WERI-Rb-1 (cell line): ENCODE results near the gene AKAP13.

Experiments used
- DNase-seq: peaks from one replicate; pipeline ENCODE4 v3.0.0-alpha.2; 2020
- H3K27ac ChIP-seq: fragments of 250-450 bp; sonication (Bioruptor Pico); 2 replicates; pipeline ENCODE4 v1.5.1; 2020; ENCODE audit warnings: mild to moderate bottlenecking, moderate library complexity
- H3K27me3 ChIP-seq: fragments of 250-450 bp; sonication (Bioruptor Pico); 2 replicates; pipeline ENCODE4 v1.5.1; 2021; ENCODE audit warnings: mild to moderate bottlenecking, low read depth, moderate library complexity; ENCODE audit not compliant: insufficient read depth, severe bottlenecking
- H3K36me3 ChIP-seq: fragments of 250-450 bp; sonication (Bioruptor Pico); 2 replicates; pipeline ENCODE4 v1.5.1; 2020; ENCODE audit warnings: mild to moderate bottlenecking, moderate library complexity
- H3K4me3 ChIP-seq: 2 replicates; pipeline ENCODE4 v1.5.1; 2011; ENCODE audit warnings: low read depth, mild to moderate bottlenecking, control low read depth, low read length
- H3K9me3 ChIP-seq: fragments of 250-450 bp; sonication (Bioruptor Pico); 2 replicates; pipeline ENCODE4 v1.5.1; 2021; ENCODE audit warnings: mild to moderate bottlenecking, moderate library complexity; ENCODE audit not compliant: severe bottlenecking
- TF ChIP-seq, protein P1 (sequence below): IDR thresholded peaks from 2 replicates; pipeline ENCODE4 v1.5.1; 2011; ENCODE audit warnings: low read depth, mild to moderate bottlenecking, control low read depth, inconsistent platforms, low read length

AKAP13 gene

GRCh38 chr15:85536341-85536740, 155.9 kb downstream of the AKAP13 start:
- no peaks in the 10 kb centered on the region for H3K27me3 ChIP-seq
- TF ChIP-seq, protein P1, sequence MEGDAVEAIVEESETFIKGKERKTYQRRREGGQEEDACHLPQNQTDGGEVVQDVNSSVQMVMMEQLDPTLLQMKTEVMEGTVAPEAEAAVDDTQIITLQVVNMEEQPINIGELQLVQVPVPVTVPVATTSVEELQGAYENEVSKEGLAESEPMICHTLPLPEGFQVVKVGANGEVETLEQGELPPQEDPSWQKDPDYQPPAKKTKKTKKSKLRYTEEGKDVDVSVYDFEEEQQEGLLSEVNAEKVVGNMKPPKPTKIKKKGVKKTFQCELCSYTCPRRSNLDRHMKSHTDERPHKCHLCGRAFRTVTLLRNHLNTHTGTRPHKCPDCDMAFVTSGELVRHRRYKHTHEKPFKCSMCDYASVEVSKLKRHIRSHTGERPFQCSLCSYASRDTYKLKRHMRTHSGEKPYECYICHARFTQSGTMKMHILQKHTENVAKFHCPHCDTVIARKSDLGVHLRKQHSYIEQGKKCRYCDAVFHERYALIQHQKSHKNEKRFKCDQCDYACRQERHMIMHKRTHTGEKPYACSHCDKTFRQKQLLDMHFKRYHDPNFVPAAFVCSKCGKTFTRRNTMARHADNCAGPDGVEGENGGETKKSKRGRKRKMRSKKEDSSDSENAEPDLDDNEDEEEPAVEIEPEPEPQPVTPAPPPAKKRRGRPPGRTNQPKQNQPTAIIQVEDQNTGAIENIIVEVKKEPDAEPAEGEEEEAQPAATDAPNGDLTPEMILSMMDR = no peak
- no peaks in the 10 kb centered on the region for H3K9me3 ChIP-seq
- H3K4me3 ChIP-seq = no peak overlapping the region
- no peak for DNase-seq
- peaks cover 71% of the 10 kb centered on the region for H3K36me3 ChIP-seq
- no peak overlapping the region for H3K27ac ChIP-seq

GRCh38 chr15:85539491-85539890, 159.1 kb downstream of the AKAP13 start:
- TF ChIP-seq, protein P1 = no peak
- Histone ChIP-seq H3K27me3 (no peaks in the 10 kb centered on the region), H3K4me3 (no peak overlapping the region), H3K9me3 (no peaks in the 10 kb centered on the region), H3K27ac (no peak overlapping the region), H3K36me3 (peaks cover 61% of the 10 kb centered on the region)
- no peak for DNase-seq

DNA sequence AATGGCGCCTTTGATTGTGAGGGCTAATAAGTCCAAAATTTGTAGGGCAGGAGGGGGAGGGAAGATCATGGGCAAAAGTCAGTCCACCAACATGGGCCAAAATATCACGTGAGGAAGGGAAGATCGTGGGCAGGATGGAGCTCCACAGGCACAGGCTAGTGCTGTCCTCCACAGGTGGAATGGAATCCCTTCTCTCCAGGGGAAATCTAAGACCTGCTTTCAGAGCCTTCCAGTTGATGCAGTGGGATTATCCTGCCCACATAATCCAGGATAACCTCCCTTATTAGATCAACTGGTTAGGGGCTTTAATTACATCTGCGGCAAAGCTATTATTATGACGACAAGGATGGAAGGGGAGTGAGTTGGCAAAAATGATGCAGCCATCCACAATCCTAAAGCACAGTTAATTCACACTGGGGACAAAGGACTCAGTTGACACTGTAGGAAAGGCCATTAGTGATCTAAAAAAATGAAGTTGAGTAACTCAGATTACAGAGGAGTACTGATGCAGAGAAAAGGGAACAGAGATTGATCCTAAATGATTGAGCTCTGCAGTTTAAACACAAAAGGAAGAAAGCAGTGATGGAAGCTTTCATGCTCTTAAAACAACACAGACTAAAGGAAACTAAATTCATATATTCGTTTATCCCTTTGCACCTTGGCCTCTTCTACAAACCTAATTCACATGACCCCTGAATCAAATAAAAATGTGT, 159.8 kb downstream of the AKAP13 start:
- TF ChIP-seq, protein P1 = peak; percentile 30; the same call in 1 of the 2 replicates
- Histone ChIP-seq H3K9me3 (no peaks in the 10 kb centered on the region), H3K36me3 (peaks cover 57% of the 10 kb centered on the region), H3K27ac (no peak overlapping the region), H3K27me3 (no peaks in the 10 kb centered on the region), H3K4me3 (no peak overlapping the region)
- DNase-seq = peak; percentile 67

DNA sequence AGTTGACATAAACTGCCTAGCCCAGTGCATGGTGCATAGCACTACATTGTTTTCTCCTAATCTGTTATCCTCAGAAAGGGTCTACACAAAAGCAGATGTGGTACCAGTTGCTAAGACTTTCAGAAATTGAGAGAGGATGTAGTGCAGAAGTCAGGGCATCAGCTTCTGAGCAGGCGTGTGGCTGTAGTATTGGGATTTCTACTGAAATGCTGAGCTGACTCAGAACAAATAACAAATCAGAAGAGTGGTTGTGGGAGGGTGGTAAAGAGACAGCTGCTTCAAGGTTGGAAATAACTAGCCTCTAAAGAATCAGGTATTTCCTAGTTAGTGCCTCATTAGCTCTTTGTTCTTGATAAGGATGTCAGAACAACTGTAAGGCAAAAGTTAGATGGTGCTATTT, 161.3 kb downstream of the AKAP13 start:
- no peaks in the 10 kb centered on the region for H3K9me3 ChIP-seq
- TF ChIP-seq, protein P1 = no peak
- H3K27me3 ChIP-seq = no peaks in the 10 kb centered on the region
- no peak overlapping the region for H3K4me3 ChIP-seq
- no peak for DNase-seq
- H3K27ac ChIP-seq = no peak overlapping the region
- H3K36me3 ChIP-seq = peaks cover 55% of the 10 kb centered on the region

DNA sequence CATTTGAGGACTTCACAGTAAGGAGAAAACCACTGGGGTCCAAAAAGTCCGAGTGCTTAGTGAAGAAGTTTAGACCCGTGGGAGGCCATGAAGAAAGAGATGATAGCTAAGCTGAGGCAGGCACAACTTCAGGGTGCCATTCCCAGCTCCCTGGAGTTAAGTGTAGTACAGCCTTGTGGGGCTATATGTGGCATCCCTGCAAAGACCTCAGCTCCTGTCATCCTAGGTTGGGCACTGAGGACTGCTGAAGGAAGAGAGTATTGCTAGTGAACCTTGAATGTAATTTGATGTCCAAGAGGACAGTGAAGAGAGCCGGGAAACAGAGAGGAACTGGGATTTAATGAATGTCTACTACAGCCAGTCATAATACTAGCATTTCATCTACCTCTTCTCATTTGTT, 162.1 kb downstream of the AKAP13 start:
- DNase-seq = no peak
- TF ChIP-seq, protein P1 = no peak
- no peaks in the 10 kb centered on the region for H3K27me3 ChIP-seq
- H3K4me3 ChIP-seq = no peak overlapping the region
- no peak overlapping the region for H3K27ac ChIP-seq
- no peaks in the 10 kb centered on the region for H3K9me3 ChIP-seq
- peaks cover 56% of the 10 kb centered on the region for H3K36me3 ChIP-seq

- TF ChIP-seq, protein P1 = no peak
- peaks cover 54% of the 10 kb centered on the region for H3K36me3 ChIP-seq
- no peaks in the 10 kb centered on the region for H3K9me3 ChIP-seq
- no peak for DNase-seq
- H3K4me3 ChIP-seq = no peak overlapping the region
- no peaks in the 10 kb centered on the region for H3K27me3 ChIP-seq
- H3K27ac ChIP-seq = no peak overlapping the region
Measured at GRCh38 chr15:85542895-85543331, 162.5 kb downstream of the AKAP13 start.
